Type B pancreatic cell (in vitro differentiated cells): ENCODE measurements around the gene F2RL1. TPM values are rescaled to one million over a fixed set of nuclear protein-coding genes. Genes with fewer than 3 reads are reported as not detected.
"Not testable (repeated sequence)": the region's sequence is repeated elsewhere in the genome, so short reads cannot be mapped to it uniquely, and the experiment has no call there.

ENCODE experiments used
- DNase-seq: peaks from one replicate; pipeline ENCODE4 v3.0.0; 2021; ENCODE audit warnings: mixed read lengths; ENCODE audit not compliant: unreplicated experiment; ENCODE audit errors: extremely low spot score
- H3K27ac Mint-ChIP-seq: 2 replicates; pipeline ENCODE4 v1.8.0; 2021; ENCODE audit warnings: mild to moderate bottlenecking, mixed read lengths
- H3K27me3 Mint-ChIP-seq: 2 replicates; pipeline ENCODE4 v1.8.0; 2021; ENCODE audit warnings: mixed read lengths
- H3K36me3 Mint-ChIP-seq: 2 replicates; pipeline ENCODE4 v1.8.0; 2021; ENCODE audit warnings: mixed read lengths
- H3K4me1 Mint-ChIP-seq: one replicate; pipeline ENCODE4 v1.8.0; 2021; ENCODE audit warnings: mixed read lengths; ENCODE audit not compliant: unreplicated experiment
- H3K4me3 Mint-ChIP-seq: 2 replicates; pipeline ENCODE4 v1.8.0; 2021; ENCODE audit warnings: mild to moderate bottlenecking, mixed read lengths
- H3K9me3 Mint-ChIP-seq: 2 replicates; pipeline ENCODE4 v1.8.0; 2021; ENCODE audit warnings: mixed read lengths
- total RNA-seq: library from RNA; stranded (reverse); gene quantifications from 2 replicates; pipeline ENCODE4 v1.2.1, GENCODE V29; 2021; ENCODE audit warnings: low replicate concordance
- TF ChIP-seq, protein P1 (sequence below): fragments of 200-600 bp; sonication (generic); conservative IDR thresholded peaks from 2 replicates; pipeline ENCODE4 v1.5.0; 2021; ENCODE audit warnings: antibody characterized with exemption, mild to moderate bottlenecking

F2RL1 gene
- total RNA-seq, 1 donor from 2014 or later = 10.9 TPM

DNA sequence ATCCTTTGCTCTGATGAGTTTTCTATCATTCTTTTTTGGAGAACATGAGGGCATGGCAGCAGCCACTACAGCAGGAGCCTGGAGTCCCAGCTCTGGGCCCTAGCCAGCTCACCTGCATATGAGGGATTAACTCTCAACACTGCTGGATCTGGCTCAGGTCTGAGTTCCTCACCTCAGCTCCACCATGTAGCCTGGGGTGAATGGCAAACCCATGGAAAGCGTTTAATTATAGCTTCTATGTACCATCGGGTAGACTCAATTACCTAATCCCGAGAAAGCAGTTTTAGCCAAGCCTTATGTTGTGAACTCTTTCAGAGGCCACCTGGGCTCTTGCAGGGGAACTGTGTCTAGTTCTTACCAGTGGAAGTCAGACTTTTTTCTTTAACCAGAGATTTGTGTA lies 27.1 kb downstream of the F2RL1 start:
- Mint-ChIP-seq H3K36me3 (no peaks in the 10 kb centered on the region), H3K27ac (no peak overlapping the region), H3K9me3 (no peaks in the 10 kb centered on the region), H3K4me1 (no peaks in the 10 kb centered on the region), H3K27me3 (no peaks in the 10 kb centered on the region), H3K4me3 (no peak overlapping the region)
- no peak for DNase-seq
- TF ChIP-seq, protein P1, sequence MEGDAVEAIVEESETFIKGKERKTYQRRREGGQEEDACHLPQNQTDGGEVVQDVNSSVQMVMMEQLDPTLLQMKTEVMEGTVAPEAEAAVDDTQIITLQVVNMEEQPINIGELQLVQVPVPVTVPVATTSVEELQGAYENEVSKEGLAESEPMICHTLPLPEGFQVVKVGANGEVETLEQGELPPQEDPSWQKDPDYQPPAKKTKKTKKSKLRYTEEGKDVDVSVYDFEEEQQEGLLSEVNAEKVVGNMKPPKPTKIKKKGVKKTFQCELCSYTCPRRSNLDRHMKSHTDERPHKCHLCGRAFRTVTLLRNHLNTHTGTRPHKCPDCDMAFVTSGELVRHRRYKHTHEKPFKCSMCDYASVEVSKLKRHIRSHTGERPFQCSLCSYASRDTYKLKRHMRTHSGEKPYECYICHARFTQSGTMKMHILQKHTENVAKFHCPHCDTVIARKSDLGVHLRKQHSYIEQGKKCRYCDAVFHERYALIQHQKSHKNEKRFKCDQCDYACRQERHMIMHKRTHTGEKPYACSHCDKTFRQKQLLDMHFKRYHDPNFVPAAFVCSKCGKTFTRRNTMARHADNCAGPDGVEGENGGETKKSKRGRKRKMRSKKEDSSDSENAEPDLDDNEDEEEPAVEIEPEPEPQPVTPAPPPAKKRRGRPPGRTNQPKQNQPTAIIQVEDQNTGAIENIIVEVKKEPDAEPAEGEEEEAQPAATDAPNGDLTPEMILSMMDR = no peak

DNA sequence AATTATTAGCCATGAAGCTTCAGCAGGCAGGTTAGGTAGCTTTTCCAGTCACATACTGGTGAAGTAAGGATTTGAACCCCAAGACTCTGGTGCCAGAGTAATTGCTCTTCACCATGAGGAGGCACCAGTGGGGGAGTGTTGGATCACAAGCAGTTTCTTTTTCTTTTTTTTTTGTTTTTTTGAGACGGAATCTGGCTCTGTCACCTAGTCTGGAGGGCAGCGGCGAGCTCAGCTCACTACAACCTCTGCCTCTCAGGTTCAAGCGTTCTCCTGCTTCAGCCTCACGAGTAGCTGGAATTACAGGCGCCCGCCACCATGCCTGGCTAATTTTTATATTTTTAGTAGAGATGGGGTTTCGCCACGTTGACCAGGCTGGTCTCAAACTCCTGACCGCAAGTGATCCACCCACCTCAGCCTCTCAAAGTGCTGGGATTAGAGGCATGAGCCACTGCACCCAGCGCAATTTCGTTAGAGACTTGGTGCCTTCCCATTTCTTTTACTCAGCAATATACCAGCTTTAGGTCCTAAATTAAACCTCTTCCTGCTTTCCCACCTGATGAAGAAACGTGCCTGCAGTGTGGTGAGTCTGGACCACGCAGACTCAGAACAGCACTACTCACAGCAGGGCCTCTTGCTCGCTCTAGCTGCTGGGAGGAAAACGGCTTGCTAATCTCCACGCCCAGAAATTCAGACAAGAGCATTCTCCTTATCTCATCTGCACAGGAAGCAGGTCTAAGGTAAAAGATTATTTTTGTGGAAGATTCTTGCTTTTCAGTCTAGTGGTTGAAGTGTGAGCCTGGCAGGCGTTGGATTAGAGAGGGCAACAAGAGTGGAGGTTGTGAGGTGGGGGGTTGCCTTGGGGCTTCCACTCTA lies 30.8 kb downstream of the F2RL1 start, which contains the start of gene S100Z:
Gene S100Z, plus strand, starts transcription at position 596 of the 873 bp plus-strand sequence. CDS start 25,346 bp downstream, outside the sequence.
- H3K36me3 Mint-ChIP-seq = no peaks in the 10 kb centered on the region
- H3K4me1 Mint-ChIP-seq = no peaks in the 10 kb centered on the region
- DNase-seq = no peak
- H3K4me3 Mint-ChIP-seq = no peak within 1 kb of the TSS
- no peaks in the 10 kb centered on the region for H3K9me3 Mint-ChIP-seq
- TF ChIP-seq, protein P1 = no peak
- H3K27ac Mint-ChIP-seq = peak within 1 kb of the TSS; percentile 5
- no peaks in the 10 kb centered on the region for H3K27me3 Mint-ChIP-seq

DNA sequence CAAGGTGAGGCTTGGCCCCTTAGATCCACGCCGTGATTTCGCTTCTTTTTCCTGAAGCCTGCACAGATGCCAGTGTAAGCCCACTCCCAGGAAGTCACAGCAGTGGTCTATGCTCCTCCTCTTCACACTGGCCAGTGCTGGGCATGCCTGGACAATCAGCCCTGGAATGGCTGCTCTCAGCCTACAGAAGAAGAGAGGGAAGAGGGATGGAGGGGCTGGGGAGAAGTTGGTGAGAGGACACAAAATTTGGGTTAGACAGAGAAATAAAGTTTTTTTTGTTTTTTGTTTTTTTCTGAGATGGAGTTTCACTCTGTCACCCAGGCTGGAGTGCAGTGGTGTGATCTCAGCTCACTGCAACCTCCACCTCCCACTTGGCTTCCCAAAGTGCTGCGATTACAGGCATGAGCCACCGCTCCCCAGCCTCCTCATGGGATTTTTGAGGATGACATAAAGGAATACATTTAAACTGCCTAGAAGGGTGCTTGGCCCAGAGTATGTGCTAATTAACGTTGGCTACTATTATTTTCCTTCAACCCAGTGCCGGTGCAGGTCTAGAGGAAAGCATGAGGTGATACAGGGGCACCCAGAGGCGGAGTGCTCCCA lies 31.8 kb downstream of the F2RL1 start:
- Mint-ChIP-seq H3K9me3 (no peaks in the 10 kb centered on the region), H3K36me3 (no peaks in the 10 kb centered on the region), H3K4me3 (no peak overlapping the region), H3K27me3 (no peaks in the 10 kb centered on the region), H3K27ac (no peak overlapping the region), H3K4me1 (no peaks in the 10 kb centered on the region)
- TF ChIP-seq, protein P1 = no peak
- no peak for DNase-seq

DNA sequence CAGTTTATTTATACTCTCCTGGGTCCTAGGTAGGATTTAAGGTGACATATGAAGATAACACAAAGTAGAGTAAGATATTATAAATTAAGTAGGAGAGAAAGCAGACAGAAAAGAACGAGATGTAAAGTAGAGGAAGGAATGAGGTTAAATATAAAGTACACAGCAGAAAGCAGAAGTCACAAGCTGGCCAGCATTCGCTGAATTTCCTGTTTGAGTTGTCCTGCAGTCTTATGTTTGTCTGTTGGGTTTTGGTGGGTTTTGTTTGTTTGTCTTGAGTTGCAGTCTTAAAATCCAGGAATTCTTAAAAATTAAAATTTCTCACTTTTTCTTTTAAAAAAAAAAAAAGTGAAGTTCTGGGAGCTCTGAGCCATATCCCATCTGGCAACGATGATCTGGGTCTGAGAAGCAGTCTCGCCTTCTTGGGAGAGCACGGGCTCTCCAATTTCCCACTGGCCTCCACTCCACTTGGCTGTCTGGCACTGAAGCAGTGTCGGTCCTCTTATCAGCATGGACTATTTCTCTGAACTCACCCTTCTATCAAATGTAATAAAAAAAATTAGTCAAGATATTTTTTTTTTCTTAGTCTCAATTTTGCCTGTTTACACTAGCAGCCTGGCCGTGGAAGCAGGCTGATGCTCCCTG lies 33.0 kb downstream of the F2RL1 start:
- Mint-ChIP-seq H3K4me3 (no peak overlapping the region), H3K9me3 (no peaks in the 10 kb centered on the region), H3K27ac (no peak overlapping the region), H3K4me1 (no peaks in the 10 kb centered on the region), H3K27me3 (no peaks in the 10 kb centered on the region), H3K36me3 (no peaks in the 10 kb centered on the region)
- no peak for DNase-seq
- TF ChIP-seq, protein P1 = no peak

DNA sequence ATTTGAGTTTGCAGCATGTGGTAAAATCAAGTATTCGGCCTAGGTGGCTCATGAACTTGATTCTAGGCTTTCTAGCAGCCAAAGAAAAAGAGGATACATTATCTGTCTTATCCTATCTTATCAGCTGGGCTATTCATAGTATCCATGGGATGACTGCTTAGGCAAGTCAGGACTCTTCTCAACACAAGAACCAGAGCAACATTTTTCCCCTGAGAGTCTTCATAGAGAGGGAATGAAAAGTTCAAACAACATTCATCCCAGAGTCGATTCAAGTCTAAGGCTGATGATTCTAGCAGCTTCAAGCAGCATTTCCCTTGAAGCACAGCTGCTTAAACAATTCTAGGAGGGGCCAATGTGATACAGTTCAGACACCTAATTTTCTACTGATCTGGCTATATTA lies 33.9 kb downstream of the F2RL1 start:
- H3K27me3 Mint-ChIP-seq = no peaks in the 10 kb centered on the region
- TF ChIP-seq, protein P1 = no peak
- no peak overlapping the region for H3K27ac Mint-ChIP-seq
- no peaks in the 10 kb centered on the region for H3K36me3 Mint-ChIP-seq
- H3K4me1 Mint-ChIP-seq = no peaks in the 10 kb centered on the region
- no peak overlapping the region for H3K4me3 Mint-ChIP-seq
- no peak for DNase-seq
- H3K9me3 Mint-ChIP-seq = no peaks in the 10 kb centered on the region

DNA sequence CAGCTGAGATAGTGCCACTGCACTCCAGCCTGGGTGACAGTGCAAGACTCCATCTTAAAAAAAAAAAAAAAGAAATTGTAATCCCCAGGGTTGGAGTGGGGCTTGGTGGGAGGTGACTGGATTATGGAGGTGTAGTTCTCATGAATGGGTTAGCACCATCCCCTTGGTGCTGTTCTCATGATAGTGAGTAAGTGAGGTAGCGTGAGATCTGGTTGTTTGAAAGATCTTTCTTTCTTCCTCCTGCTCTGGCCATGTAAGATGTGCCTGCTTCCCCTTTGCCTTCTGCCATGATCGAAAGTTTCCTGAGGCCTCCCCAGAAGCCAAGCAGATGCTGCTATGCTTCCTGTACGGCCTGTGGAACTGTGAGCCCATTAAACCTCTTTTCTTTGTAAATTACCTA lies 34.9 kb downstream of the F2RL1 start:
- not testable (repeated sequence) for H3K9me3 Mint-ChIP-seq, H3K4me1 Mint-ChIP-seq, H3K36me3 Mint-ChIP-seq, H3K27ac Mint-ChIP-seq, DNase-seq, H3K27me3 Mint-ChIP-seq, H3K4me3 Mint-ChIP-seq
